ENCODE results near the gene PHIP.

PHIP gene

GRCh38 chr6:79070206-79070825 is 7.7 kb downstream of the PHIP start:
- DNase-seq (ENCODE audit: low spot score), result no peak

- DNase-seq (ENCODE audit: low spot score), result no peak
Measured at GRCh38 chr6:79066828-79067227, 11.2 kb downstream of the PHIP start.

GRCh38 chr6:79066330-79066729 is 11.7 kb downstream of the PHIP start:
- DNase-seq (ENCODE audit: low spot score), result no peak

- no peak for DNase-seq (ENCODE audit: low spot score)
Measured at GRCh38 chr6:79065232-79065631, 12.8 kb downstream of the PHIP start.

- no peak for DNase-seq (ENCODE audit: low spot score)
Measured at GRCh38 chr6:79064635-79065034, 13.4 kb downstream of the PHIP start.

GRCh38 chr6:79062708-79063107 is 15.3 kb downstream of the PHIP start:
- no peak for DNase-seq (ENCODE audit: low spot score)

GRCh38 chr6:79057746-79058145 is 20.3 kb downstream of the PHIP start:
- no peak for DNase-seq (ENCODE audit: low spot score)

- DNase-seq (ENCODE audit: low spot score), result no peak
Measured at GRCh38 chr6:79056226-79056625, 21.8 kb downstream of the PHIP start.

- peak; percentile 41 for DNase-seq (ENCODE audit: low spot score)
Measured at GRCh38 chr6:79048611-79049010, 29.4 kb downstream of the PHIP start.

- DNase-seq (ENCODE audit: low spot score), result no peak
Measured at GRCh38 chr6:79047072-79047471, 31.0 kb downstream of the PHIP start.

GRCh38 chr6:79045966-79046365 is 32.1 kb downstream of the PHIP start:
- no peak for DNase-seq (ENCODE audit: low spot score)

GRCh38 chr6:79042799-79043126 is 35.3 kb downstream of the PHIP start:
- no peak for DNase-seq (ENCODE audit: low spot score)

- no peak for DNase-seq (ENCODE audit: low spot score)
Measured at GRCh38 chr6:79042088-79042798, 35.8 kb downstream of the PHIP start.

- no peak for DNase-seq (ENCODE audit: low spot score)
Measured at GRCh38 chr6:79040083-79040482, 38.0 kb downstream of the PHIP start.

- no peak for DNase-seq (ENCODE audit: low spot score)
Measured at GRCh38 chr6:79038061-79038460, 40.0 kb downstream of the PHIP start.

GRCh38 chr6:79034865-79035264 is 43.2 kb downstream of the PHIP start:
- no peak for DNase-seq (ENCODE audit: low spot score)

- DNase-seq (ENCODE audit: low spot score), result no peak
Measured at GRCh38 chr6:79033279-79033678, 44.8 kb downstream of the PHIP start.

GRCh38 chr6:79031821-79032590 is 46.0 kb downstream of the PHIP start:
- DNase-seq (ENCODE audit: low spot score), result peak; percentile 35

GRCh38 chr6:79030511-79030910 is 47.5 kb downstream of the PHIP start:
- no peak for DNase-seq (ENCODE audit: low spot score)

GRCh38 chr6:79030023-79030422 is 48.0 kb downstream of the PHIP start:
- no peak for DNase-seq (ENCODE audit: low spot score)

GRCh38 chr6:79028641-79029314 is 49.3 kb downstream of the PHIP start:
- DNase-seq (ENCODE audit: low spot score), result peak; percentile 5

- no peak for DNase-seq (ENCODE audit: low spot score)
Measured at GRCh38 chr6:79011940-79012339, 66.1 kb downstream of the PHIP start.

- no peak for DNase-seq (ENCODE audit: low spot score)
Measured at GRCh38 chr6:79010422-79010821, 67.6 kb downstream of the PHIP start.

Data from AG20443 (cell line).